Melanocyte of skin (primary cell): Measurements from ENCODE around the gene OR6N1. TPM values are rescaled to one million over a fixed set of nuclear protein-coding genes. Genes with fewer than 3 reads are reported as not detected.

Experiments
- small RNA-seq, 2 donors: library from RNA; depleted of rRNA; stranded (forward); fragments of <200 nt; gene quantifications; one replicate each; pipeline ENCODE3, GENCODE V24; 2012
- total RNA-seq, 2 donors: library from RNA; depleted of rRNA; stranded (reverse); fragments of >200 nt; gene quantifications; 2 replicates each; pipeline ENCODE4 v1.2.3, GENCODE V29; 2012

Gene OR6N1
- total RNA-seq: not detected

GRCh38 chr1:158771950-158772866, at the start of gene OR6N1:
Gene OR6N1 (minus strand): TSS chr1:158772195. CDS start chr1:158766682, 5,513 bp downstream.

GRCh38 chr1:158781104-158781503, 9.1 kb upstream of the OR6N1 start, which contains the start of gene OR6N2:
Gene OR6N2 (minus strand): TSS chr1:158781204. CDS start chr1:158777635, 3,569 bp downstream.

GRCh38 chr1:158754420-158754819, 17.6 kb downstream of the OR6N1 start, which contains the start of gene OR6K6:
Gene OR6K6 (plus strand): TSS chr1:158754720. CDS start chr1:158754888, 168 bp downstream.

DNA sequence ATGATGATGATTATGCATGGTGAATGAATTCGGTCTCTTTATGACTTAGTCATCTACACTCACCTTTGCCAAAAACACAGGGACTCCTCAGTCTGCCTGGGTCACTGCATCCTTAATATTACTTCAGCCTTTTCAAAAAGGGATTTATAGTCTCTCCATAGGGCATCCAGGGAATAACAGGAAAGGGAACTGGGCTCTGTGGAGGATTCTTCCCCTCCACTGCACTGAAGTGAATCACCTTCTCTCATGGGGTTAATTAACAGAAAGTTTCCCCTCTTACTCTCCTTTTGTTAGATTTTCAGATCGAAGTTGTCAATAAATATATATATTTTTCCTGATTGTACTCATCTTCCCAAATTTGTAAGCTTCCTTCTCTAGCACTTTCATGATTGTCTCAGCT, 51.4 kb downstream of the OR6N1 start, which contains the start of gene OR6K3:
Gene OR6K3, minus strand, starts transcription at position 101 of the 400 bp plus-strand sequence. CDS start 2,605 bp downstream, outside the sequence.

Small RNAs within 50 kb of the gene (small RNA-seq; reads per million reads assigned to genes)
- 0 reads per million in 2 donors for gene OR2AQ1P

Other genes starting within 250 kb of the OR6N1 start
- gene OR6Y1, start 217.8 kb downstream of the OR6N1 start, total RNA-seq: not detected
- gene OR6P1, start 201.6 kb downstream of the OR6N1 start, total RNA-seq: not detected
- gene OR10X1, start 192.3 kb downstream of the OR6N1 start, total RNA-seq: not detected
- gene OR10Z1, start 166.9 kb downstream of the OR6N1 start, total RNA-seq: not detected
- under 1 TPM; under 0.01 TPM for gene SPTA1, start 85.5 kb downstream of the OR6N1 start, total RNA-seq
- gene OR6K2, start 71.5 kb downstream of the OR6N1 start, total RNA-seq: not detected
- gene OR6K3, start 51.5 kb downstream of the OR6N1 start, total RNA-seq: not detected
- not detected for gene OR6K6, start 17.5 kb downstream of the OR6N1 start, total RNA-seq
- gene OR6N2, start 9.0 kb upstream of the OR6N1 start, total RNA-seq: not detected
- gene MNDA, start 59.2 kb upstream of the OR6N1 start, total RNA-seq: not detected
- gene PYHIN1, start 159.4 kb upstream of the OR6N1 start, total RNA-seq: 1 to 10 TPM; 6.0 to 7.9 TPM
- gene IFI16, start 237.7 kb upstream of the OR6N1 start, total RNA-seq: 100 to 1,000 TPM; 334 to 365 TPM